Esophagus squamous epithelium (tissue), 5 donors: ENCODE results near the gene PRKCB. TPM values are rescaled to one million over a fixed set of nuclear protein-coding genes. Genes with fewer than 3 reads are reported as not detected.
"Not testable (repeated sequence)": the region's sequence is repeated elsewhere in the genome, so short reads cannot be mapped to it uniquely, and the experiment has no call there.

Source experiments
- DNase-seq: peaks from one replicate; lab custom pipeline; 2025; lab: John Stamatoyannopoulos, UW
- H3K27ac ChIP-seq, 4 donors: fragments of 200-600 bp; sonication (generic); one replicate each; pipeline ENCODE4 v1.5.1; 2016 to 2019; ENCODE audit warnings: mild to moderate bottlenecking in 1 of 4
- H3K27me3 ChIP-seq, 4 donors: fragments of 200-600 bp; sonication (generic); 1 replicate in 3 of 4; 2 replicates in 1 of 4; pipeline versions ENCODE4 v1.5.1 to v1.6.0; 2017 to 2021; ENCODE audit warnings: antibody characterized with exemption in 1 of 4
- H3K36me3 ChIP-seq, 3 donors: fragments of 200-600 bp; sonication (generic); one replicate each; pipeline ENCODE4 v1.5.1; 2016 to 2019
- H3K4me1 ChIP-seq, 3 donors: fragments of 200-600 bp; sonication (generic); one replicate each; pipeline ENCODE4 v1.5.1; 2017 to 2019
- H3K4me3 ChIP-seq, 4 donors: fragments of 200-600 bp; sonication (generic); 1 replicate in 3 of 4; 2 replicates in 1 of 4; pipeline ENCODE4 v1.5.1; 2016 to 2019; ENCODE audit warnings: mild to moderate bottlenecking in 2 of 4, moderate library complexity in 1 of 4
- H3K9me3 ChIP-seq, 3 donors: fragments of 200-600 bp; sonication (generic); one replicate each; pipeline ENCODE4 v1.5.1; 2016 to 2019
- CTCF ChIP-seq, 6 experiments: fragments of 450-650 bp in 4 of 6; fragments of 200-600 bp in 2 of 6; sonication (generic) in 2 of 6; IDR thresholded peaks; one replicate each; pipeline ENCODE4 v1.5.1; 2016 to 2019; ENCODE audit warnings: antibody characterized with exemption in 6 of 6, mild to moderate bottlenecking in 4 of 6, moderate library complexity in 4 of 6
- POLR2A ChIP-seq, 4 donors: fragments of 450-650 bp; IDR thresholded peaks; one replicate each; pipeline ENCODE4 v1.6.1; 2017; ENCODE audit warnings: antibody characterized with exemption in 4 of 4, mild to moderate bottlenecking in 4 of 4, moderate library complexity in 3 of 4
- WGBS, 2 donors: methylation state at CpG; one replicate each; pipeline ENCODE4 v1.1.5; 2018; 5-methylcytosine and 5-hydroxymethylcytosine counted together
- intact Hi-C: fragments of 100-400 bp; cut with DNase I; formaldehyde crosslinking; loops from one replicate; pipeline ENCODE4 v1.15.0; 2022
- total RNA-seq, 4 donors: library from RNA; depleted of rRNA; stranded (reverse); fragments of >200 nt; gene quantifications; one replicate each; pipeline ENCODE4 v1.1.0, GENCODE V29; 2016
- donor health status: DM: yes; HTN: yes; CAD: no.

PRKCB gene
- total RNA-seq, 4 donors from 2014 or later: 0.38 to 4.0 (median 1.7) TPM

- no peaks in the 10 kb centered on the region for H3K36me3 ChIP-seq
- no peak for DNase-seq
- no peaks in the 10 kb centered on the region for H3K4me1 ChIP-seq
- H3K27ac ChIP-seq: no peak overlapping the region
- WGBS, 2 donors: 94 to 96% methylated on average over 2 of the region's 2 CpGs
- TF ChIP-seq CTCF (IDR thresholded peaks at IDR 0.05) (no peak), POLR2A (IDR thresholded peaks at IDR 0.05) (no peak)
- no peak overlapping the region for H3K4me3 ChIP-seq
- no peaks in the 10 kb centered on the region for H3K9me3 ChIP-seq
- intact Hi-C loops: no loop called here
- no peaks in the 10 kb centered on the region for H3K27me3 ChIP-seq
These were observed 385.4 kb downstream of the PRKCB start for GRCh38 chr16:24221219-24221618.

- intact Hi-C loops: no loop called here
- WGBS, 2 donors: 84 to 85% methylated on average over 4 to 7 of the region's 7 CpGs
These were observed 392.7 kb downstream of the PRKCB start for GRCh38 chr16:24228514-24228913.

GRCh38 chr16:24232936-24233335, 397.2 kb downstream of the PRKCB start:
- Histone ChIP-seq H3K36me3 (no peaks in the 10 kb centered on the region), H3K4me3 (no peak overlapping the region), H3K27me3 (no peaks in the 10 kb centered on the region), H3K4me1 (no peaks in the 10 kb centered on the region), H3K27ac (no peak overlapping the region), H3K9me3 (peaks cover 0 to 24% (median 0%) of the 10 kb centered on the region in 3 donors)
- intact Hi-C loops: no loop called here
- WGBS, 2 donors: 59 to 82% methylated on average over 2 of the region's 2 CpGs
- no peak for DNase-seq
- TF ChIP-seq POLR2A (IDR thresholded peaks at IDR 0.05) (no peak), CTCF (IDR thresholded peaks at IDR 0.05) (no peak)

More at GRCh38 chr16:24228514-24228913, 392.7 kb downstream of the PRKCB start:
- Histone ChIP-seq H3K9me3 (peaks cover 0 to 11% (median 0%) of the 10 kb centered on the region in 3 donors), H3K4me3 (no peak overlapping the region), H3K36me3 (no peaks in the 10 kb centered on the region), H3K27me3 (no peaks in the 10 kb centered on the region), H3K4me1 (no peaks in the 10 kb centered on the region), H3K27ac (no peak overlapping the region)
- DNase-seq: no peak
- no peak for TF ChIP-seq POLR2A (IDR thresholded peaks at IDR 0.05)
- no peak for TF ChIP-seq CTCF (IDR thresholded peaks at IDR 0.05)

GRCh38 chr16:24234737-24235136, 399.0 kb downstream of the PRKCB start:
- Histone ChIP-seq H3K27me3 (no peaks in the 10 kb centered on the region), H3K36me3 (no peaks in the 10 kb centered on the region), H3K27ac (no peak overlapping the region), H3K4me3 (no peak overlapping the region), H3K4me1 (no peaks in the 10 kb centered on the region), H3K9me3 (peaks cover 0 to 24% (median 0%) of the 10 kb centered on the region in 3 donors)
- TF ChIP-seq CTCF (IDR thresholded peaks at IDR 0.05): no peak
- no peak for TF ChIP-seq POLR2A (IDR thresholded peaks at IDR 0.05)
- WGBS, 2 donors: 62 to 65% methylated on average over 5 of the region's 5 CpGs
- DNase-seq: no peak
- intact Hi-C loops: no loop called here

- TF ChIP-seq POLR2A (IDR thresholded peaks at IDR 0.05): no peak
- no peak for TF ChIP-seq CTCF (IDR thresholded peaks at IDR 0.05)
- Histone ChIP-seq H3K27ac (no peak overlapping the region), H3K27me3 (no peaks in the 10 kb centered on the region), H3K9me3 (peaks cover 0 to 24% (median 0%) of the 10 kb centered on the region in 3 donors), H3K4me1 (no peaks in the 10 kb centered on the region), H3K4me3 (no peak overlapping the region), H3K36me3 (no peaks in the 10 kb centered on the region)
- 14 to 28% methylated on average over 1 to 2 of the region's 2 CpGs for WGBS, 2 donors
- intact Hi-C loops: no loop called here
- no peak for DNase-seq
These were observed 400.0 kb downstream of the PRKCB start for GRCh38 chr16:24235806-24236205.

- intact Hi-C loops, H3K4me1 ChIP-seq, H3K27ac ChIP-seq, DNase-seq, H3K27me3 ChIP-seq, H3K36me3 ChIP-seq, H3K4me3 ChIP-seq: not testable (repeated sequence)
- WGBS, 2 donors: 49 to 61% methylated on average over 2 of the region's 2 CpGs
- H3K9me3 ChIP-seq: peaks cover 0 to 13% (median 0%) of the 10 kb centered on the region in 3 donors
These were observed 403.1 kb downstream of the PRKCB start for GRCh38 chr16:24238846-24239245.
